Fibroblast of skin of abdomen (primary cell): ENCODE data around the gene AP1S1.
"Not testable (repeated sequence)": the region's sequence is repeated elsewhere in the genome, so short reads cannot be mapped to it uniquely, and the experiment has no call there.

Source experiments
- DNase-seq: peaks from one replicate; pipeline ENCODE4 v3.0.0-alpha.2; 2013

Gene AP1S1

GRCh38 chr7:101201695-101202602 is 47.7 kb downstream of the AP1S1 start:
- DNase-seq: no peak

GRCh38 chr7:101202603-101202918 is 48.3 kb downstream of the AP1S1 start:
- DNase-seq: no peak

- DNase-seq: not testable (repeated sequence)
Observed at GRCh38 chr7:101203740-101204738, 49.8 kb downstream of the AP1S1 start.

GRCh38 chr7:101205901-101206664 is 51.8 kb downstream of the AP1S1 start:
- DNase-seq: no peak

GRCh38 chr7:101206665-101207042 is 52.4 kb downstream of the AP1S1 start:
- DNase-seq: no peak

GRCh38 chr7:101207459-101207858 is 53.2 kb downstream of the AP1S1 start:
- DNase-seq: no peak

- DNase-seq: no peak
Observed at GRCh38 chr7:101208794-101209193, 54.5 kb downstream of the AP1S1 start.

GRCh38 chr7:101210143-101210542 is 55.9 kb downstream of the AP1S1 start:
- no peak for DNase-seq
